Endodermal cell (in vitro differentiated cells): ENCODE measurements around the gene TEX9. TPM values are rescaled to one million over a fixed set of nuclear protein-coding genes. Genes with fewer than 3 reads are reported as not detected.

ENCODE experiments used
- DNase-seq: peaks from one replicate; pipeline ENCODE4 v3.0.0-alpha.2; 2017
- H3K27ac ChIP-seq: 2 replicates; pipeline ENCODE4 v1.5.1; 2013; ENCODE audit warnings: mild to moderate bottlenecking, low read depth, low read length, moderate library complexity
- H3K27me3 ChIP-seq: 2 replicates; pipeline ENCODE4 v1.6.1; 2013; ENCODE audit warnings: mild to moderate bottlenecking, low read length, moderate library complexity; ENCODE audit not compliant: insufficient read depth, control insufficient read depth, poor library complexity, severe bottlenecking
- H3K36me3 ChIP-seq: 2 replicates; pipeline ENCODE4 v1.7.0; 2013; ENCODE audit warnings: mild to moderate bottlenecking, low read length, moderate library complexity; ENCODE audit not compliant: control insufficient read depth, insufficient read depth
- H3K4me1 ChIP-seq: one replicate; pipeline ENCODE4 v1.7.0; 2013; ENCODE audit warnings: low read length; ENCODE audit not compliant: control insufficient read depth, insufficient read depth
- H3K4me3 ChIP-seq: 2 replicates; pipeline ENCODE4 v1.5.1; 2013; ENCODE audit warnings: mild to moderate bottlenecking, low read length, moderate library complexity
- H3K9ac ChIP-seq: 2 replicates; pipeline ENCODE4 v1.6.1; 2013; ENCODE audit warnings: mild to moderate bottlenecking, low read length, moderate library complexity; ENCODE audit not compliant: poor library complexity, severe bottlenecking; ENCODE audit errors: extremely low read depth
- H3K9me3 ChIP-seq: 2 replicates; pipeline ENCODE4 v1.6.1; 2013; ENCODE audit warnings: mild to moderate bottlenecking, low read length, moderate library complexity; ENCODE audit not compliant: control insufficient read depth
- H3K27ac Mint-ChIP-seq: 2 replicates; pipeline ENCODE4 v1.8.0; 2020; ENCODE audit warnings: mixed read lengths
- H3K27me3 Mint-ChIP-seq: 2 replicates; pipeline ENCODE4 v1.8.0; 2021; ENCODE audit warnings: mild to moderate bottlenecking, mixed read lengths; ENCODE audit not compliant: insufficient read depth
- H3K36me3 Mint-ChIP-seq: 2 replicates; pipeline ENCODE4 v1.8.0; 2020; ENCODE audit warnings: low read depth, mixed read lengths
- H3K4me1 Mint-ChIP-seq: 2 replicates; pipeline ENCODE4 v1.8.0; 2020; ENCODE audit warnings: mixed read lengths
- H3K4me3 Mint-ChIP-seq: 2 replicates; pipeline ENCODE4 v1.8.0; 2020; ENCODE audit warnings: mild to moderate bottlenecking, moderate library complexity, mixed read lengths
- H3K9me3 Mint-ChIP-seq: 2 replicates; pipeline ENCODE4 v1.8.0; 2020; ENCODE audit warnings: mild to moderate bottlenecking, mixed read lengths
- WGBS, 2 experiments: methylation state at CpG; one replicate each; pipeline versions ENCODE4 v1.1.5 to v1.1.7; 2013; ENCODE audit warnings: missing lambda C conversion rate in 2 of 2, mixed read lengths in 1 of 2; ENCODE audit not compliant: insufficient coverage in 1 of 2, insufficient read length in 1 of 2; 5-methylcytosine and 5-hydroxymethylcytosine counted together
- total RNA-seq, 2 donors: library from RNA; stranded (reverse); fragmentation: NEBNext Ultra II Directional in 1 of 2; extraction: Animal tissue kit (Norgen Biotek cat#: 25700) in 1 of 2; gene quantifications; 2 replicates in 1 of 2; 3 replicates in 1 of 2; pipeline ENCODE4 v1.2.1, GENCODE V29; 2021
- TF ChIP-seq, protein P1 (sequence below): fragments of 200-600 bp; sonication (generic); conservative IDR thresholded peaks from 2 replicates; pipeline ENCODE4 v1.5.0; 2021; ENCODE audit warnings: antibody characterized with exemption, mild to moderate bottlenecking

TEX9 gene
- total RNA-seq, 2 donors from 2014 or later = 8.7 to 10.2 TPM

DNA sequence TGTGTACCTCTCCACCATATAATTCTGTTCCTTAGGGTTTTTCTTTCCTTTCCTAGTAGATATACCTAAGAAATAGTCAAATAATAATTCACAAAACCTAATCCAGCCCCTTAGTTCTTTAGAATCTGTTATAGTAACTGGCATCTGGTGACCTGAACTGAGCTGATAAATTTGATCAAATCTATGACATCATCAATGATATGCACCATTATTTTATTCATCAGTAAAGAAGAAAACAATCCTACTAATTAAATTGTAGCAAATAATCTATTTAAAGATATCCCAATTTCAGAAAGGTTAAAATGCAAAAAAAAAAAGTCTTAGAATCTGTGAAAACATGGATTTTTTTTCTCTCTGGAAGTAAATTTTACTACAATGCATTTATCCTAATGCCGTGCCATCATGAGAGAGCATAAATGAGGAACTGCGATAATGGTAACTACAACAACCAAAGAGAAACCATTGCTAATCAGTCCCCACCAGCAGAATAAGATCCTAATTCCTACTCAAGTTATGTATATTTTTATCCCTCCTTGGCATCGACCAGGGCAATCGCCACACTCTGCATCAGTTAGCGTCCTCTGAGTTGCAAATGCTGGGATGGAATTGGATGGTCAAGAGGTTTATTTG is 106.3 kb downstream of the TEX9 start:
- H3K4me1 ChIP-seq = no peaks in the 10 kb centered on the region
- no peaks in the 10 kb centered on the region for H3K4me1 Mint-ChIP-seq
- no peak overlapping the region for H3K4me3 ChIP-seq
- TF ChIP-seq, protein P1, sequence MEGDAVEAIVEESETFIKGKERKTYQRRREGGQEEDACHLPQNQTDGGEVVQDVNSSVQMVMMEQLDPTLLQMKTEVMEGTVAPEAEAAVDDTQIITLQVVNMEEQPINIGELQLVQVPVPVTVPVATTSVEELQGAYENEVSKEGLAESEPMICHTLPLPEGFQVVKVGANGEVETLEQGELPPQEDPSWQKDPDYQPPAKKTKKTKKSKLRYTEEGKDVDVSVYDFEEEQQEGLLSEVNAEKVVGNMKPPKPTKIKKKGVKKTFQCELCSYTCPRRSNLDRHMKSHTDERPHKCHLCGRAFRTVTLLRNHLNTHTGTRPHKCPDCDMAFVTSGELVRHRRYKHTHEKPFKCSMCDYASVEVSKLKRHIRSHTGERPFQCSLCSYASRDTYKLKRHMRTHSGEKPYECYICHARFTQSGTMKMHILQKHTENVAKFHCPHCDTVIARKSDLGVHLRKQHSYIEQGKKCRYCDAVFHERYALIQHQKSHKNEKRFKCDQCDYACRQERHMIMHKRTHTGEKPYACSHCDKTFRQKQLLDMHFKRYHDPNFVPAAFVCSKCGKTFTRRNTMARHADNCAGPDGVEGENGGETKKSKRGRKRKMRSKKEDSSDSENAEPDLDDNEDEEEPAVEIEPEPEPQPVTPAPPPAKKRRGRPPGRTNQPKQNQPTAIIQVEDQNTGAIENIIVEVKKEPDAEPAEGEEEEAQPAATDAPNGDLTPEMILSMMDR = no peak
- H3K27ac Mint-ChIP-seq = no peak overlapping the region
- H3K27me3 ChIP-seq = peaks cover 37% of the 10 kb centered on the region
- no peak overlapping the region for H3K9ac ChIP-seq
- DNase-seq = no peak
- WGBS, 2 experiments = 90 to 95% methylated on average over 2 to 5 of the region's 5 CpGs
- peaks cover 41% of the 10 kb centered on the region for H3K27me3 Mint-ChIP-seq
- H3K36me3 ChIP-seq = no peaks in the 10 kb centered on the region
- peaks cover 2% of the 10 kb centered on the region for H3K9me3 Mint-ChIP-seq
- H3K9me3 ChIP-seq = no peaks in the 10 kb centered on the region
- H3K36me3 Mint-ChIP-seq = no peaks in the 10 kb centered on the region
- H3K27ac ChIP-seq = no peak overlapping the region
- H3K4me3 Mint-ChIP-seq = no peak overlapping the region

DNA sequence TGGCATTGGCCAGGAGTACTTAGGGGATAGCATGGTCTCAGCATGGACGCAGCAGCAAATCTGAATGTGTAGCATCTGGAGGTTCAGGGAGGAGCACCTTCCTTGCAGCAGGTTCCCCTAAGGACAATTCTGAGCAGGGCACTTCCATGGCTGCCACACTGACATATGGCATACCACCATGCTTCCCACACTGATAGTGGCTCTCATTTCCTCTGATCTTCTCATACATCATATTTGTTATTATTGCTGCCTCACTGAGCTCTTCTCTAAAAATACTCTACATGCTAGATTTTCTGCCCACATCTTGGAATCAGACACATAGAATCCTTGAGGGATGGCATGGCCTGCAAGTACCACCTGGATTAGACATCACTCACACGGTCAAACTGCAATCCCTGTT is 107.1 kb downstream of the TEX9 start:
- Mint-ChIP-seq H3K27ac (no peak overlapping the region), H3K9me3 (peaks cover 2% of the 10 kb centered on the region), H3K36me3 (no peaks in the 10 kb centered on the region), H3K4me1 (no peaks in the 10 kb centered on the region), H3K4me3 (no peak overlapping the region), H3K27me3 (peaks cover 35% of the 10 kb centered on the region)
- H3K9ac ChIP-seq = no peak overlapping the region
- TF ChIP-seq, protein P1 = no peak
- H3K4me1 ChIP-seq = no peaks in the 10 kb centered on the region
- 88 to 100% methylated on average over 1 to 2 of the region's 2 CpGs for WGBS, 2 experiments
- no peak overlapping the region for H3K27ac ChIP-seq
- H3K9me3 ChIP-seq = no peaks in the 10 kb centered on the region
- no peaks in the 10 kb centered on the region for H3K36me3 ChIP-seq
- peaks cover 30% of the 10 kb centered on the region for H3K27me3 ChIP-seq
- no peak overlapping the region for H3K4me3 ChIP-seq
- no peak for DNase-seq

DNA sequence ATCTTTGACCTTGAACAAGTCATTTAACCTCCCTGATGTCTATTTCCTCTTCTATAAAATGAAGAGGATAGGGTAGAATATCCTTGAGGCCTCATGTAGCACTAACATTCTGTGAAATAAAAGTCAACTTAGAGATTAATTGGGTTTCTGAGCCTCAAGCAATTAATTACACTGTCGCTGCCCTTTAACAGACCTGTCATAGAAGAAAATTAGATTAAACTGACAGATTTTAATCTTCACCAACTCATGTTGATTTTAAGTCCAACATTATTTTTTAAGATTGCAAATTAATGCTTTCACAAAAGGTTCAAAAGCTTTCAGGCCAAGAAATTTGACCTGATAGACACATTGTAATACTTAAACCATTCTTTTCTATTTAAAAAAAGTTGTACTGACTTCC is 107.8 kb downstream of the TEX9 start:
- Mint-ChIP-seq H3K4me3 (no peak overlapping the region), H3K4me1 (no peaks in the 10 kb centered on the region), H3K27ac (no peak overlapping the region), H3K36me3 (no peaks in the 10 kb centered on the region), H3K9me3 (peaks cover 2% of the 10 kb centered on the region), H3K27me3 (peaks cover 33% of the 10 kb centered on the region)
- H3K36me3 ChIP-seq = no peaks in the 10 kb centered on the region
- H3K9ac ChIP-seq = no peak overlapping the region
- H3K9me3 ChIP-seq = no peaks in the 10 kb centered on the region
- TF ChIP-seq, protein P1 = no peak
- DNase-seq = no peak
- peaks cover 24% of the 10 kb centered on the region for H3K27me3 ChIP-seq
- H3K4me1 ChIP-seq = no peaks in the 10 kb centered on the region
- no peak overlapping the region for H3K4me3 ChIP-seq
- no peak overlapping the region for H3K27ac ChIP-seq
- 83 to 96% methylated on average over 1 of the region's 1 CpG for WGBS, 2 experiments
